SK-N-SH treated with all-trans-retinoic acid at 6 μM for 48 hours (cell line): ENCODE results near the gene ZNF19.

ENCODE experiments used
- ARNTL ChIP-seq: fragments of 450-650 bp; formaldehyde crosslinking; IDR thresholded peaks from 2 replicates; pipeline ENCODE4 v1.5.0; 2020; ENCODE audit warnings: low read depth, mild to moderate bottlenecking, moderate library complexity, borderline replicate concordance
- CSRNP3 ChIP-seq: fragments of 250-450 bp; sonication (Bioruptor Pico); IDR thresholded peaks from 2 replicates; pipeline ENCODE4 v1.5.1; 2021; ENCODE audit warnings: mild to moderate bottlenecking, moderate library complexity
- ESRRG ChIP-seq: fragments of 250-450 bp; sonication (Bioruptor Pico); IDR thresholded peaks from 2 replicates; pipeline ENCODE4 v1.6.1; 2021; ENCODE audit warnings: mild to moderate bottlenecking
- PATZ1 ChIP-seq: fragments of 250-450 bp; sonication (Bioruptor Pico); IDR thresholded peaks from 2 replicates; pipeline ENCODE4 v1.8.0; 2020; ENCODE audit warnings: mild to moderate bottlenecking, moderate library complexity, borderline replicate concordance
- PPARA ChIP-seq: fragments of 250-450 bp; sonication (Bioruptor Pico); IDR thresholded peaks from 2 replicates; pipeline ENCODE4 v1.5.0; 2020; ENCODE audit warnings: mild to moderate bottlenecking, borderline replicate concordance
- RARB ChIP-seq: fragments of 250-450 bp; sonication (Bioruptor Pico); IDR thresholded peaks from 2 replicates; pipeline ENCODE4 v1.8.0; 2021; ENCODE audit warnings: mild to moderate bottlenecking, moderate library complexity
- TOX ChIP-seq: fragments of 250-450 bp; sonication (Bioruptor Pico); IDR thresholded peaks from 2 replicates; pipeline ENCODE4 v1.8.0; 2021; ENCODE audit warnings: mild to moderate bottlenecking, moderate library complexity, borderline replicate concordance
- ZC3H10 ChIP-seq: fragments of 250-450 bp; sonication (Bioruptor Pico); IDR thresholded peaks from 2 replicates; pipeline ENCODE4 v1.5.1; 2021; ENCODE audit warnings: mild to moderate bottlenecking, moderate library complexity
- ZFP30 ChIP-seq: fragments of 450-650 bp; formaldehyde crosslinking; IDR thresholded peaks from 2 replicates; pipeline ENCODE4 v1.5.0; 2022; ENCODE audit warnings: mild to moderate bottlenecking, moderate library complexity
- ZNF70 ChIP-seq: fragments of 450-650 bp; formaldehyde crosslinking; IDR thresholded peaks from 2 replicates; pipeline ENCODE4 v1.5.0; 2020; ENCODE audit warnings: mild to moderate bottlenecking, moderate library complexity
- TF ChIP-seq, protein P1 (sequence below): fragments of 250-450 bp; sonication (Bioruptor Pico); IDR thresholded peaks from 2 replicates; pipeline ENCODE4 v1.5.1; 2020; ENCODE audit warnings: low read depth, mild to moderate bottlenecking, moderate library complexity

- TF ChIP-seq PPARA, result no peak
- no peak for TF ChIP-seq ARNTL (CRISPR knock-in tag)
- TF ChIP-seq TOX, result no peak
- no peak for TF ChIP-seq PATZ1 (CRISPR knock-in tag)
- TF ChIP-seq ZNF70 (CRISPR knock-in tag), result no peak
- TF ChIP-seq, protein P1, sequence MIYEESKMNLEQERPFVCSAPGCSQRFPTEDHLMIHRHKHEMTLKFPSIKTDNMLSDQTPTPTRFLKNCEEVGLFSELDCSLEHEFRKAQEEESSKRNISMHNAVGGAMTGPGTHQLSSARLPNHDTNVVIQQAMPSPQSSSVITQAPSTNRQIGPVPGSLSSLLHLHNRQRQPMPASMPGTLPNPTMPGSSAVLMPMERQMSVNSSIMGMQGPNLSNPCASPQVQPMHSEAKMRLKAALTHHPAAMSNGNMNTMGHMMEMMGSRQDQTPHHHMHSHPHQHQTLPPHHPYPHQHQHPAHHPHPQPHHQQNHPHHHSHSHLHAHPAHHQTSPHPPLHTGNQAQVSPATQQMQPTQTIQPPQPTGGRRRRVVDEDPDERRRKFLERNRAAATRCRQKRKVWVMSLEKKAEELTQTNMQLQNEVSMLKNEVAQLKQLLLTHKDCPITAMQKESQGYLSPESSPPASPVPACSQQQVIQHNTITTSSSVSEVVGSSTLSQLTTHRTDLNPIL, result no peak
- TF ChIP-seq CSRNP3 (CRISPR knock-in tag), result no peak
- no peak for TF ChIP-seq ZFP30 (CRISPR knock-in tag)
- TF ChIP-seq RARB (CRISPR knock-in tag), result no peak
- no peak for TF ChIP-seq ESRRG
- no peak for TF ChIP-seq ZC3H10 (CRISPR knock-in tag)
These were observed 15.8 kb upstream of the ZNF19 start for GRCh38 chr16:71504901-71505300.
